B cell (primary cell): ENCODE data around the gene CEP164. TPM values are rescaled to one million over a fixed set of nuclear protein-coding genes. Genes with fewer than 3 reads are reported as not detected.

ENCODE experiments used
- ATAC-seq: fragments of 200-7000 bp; cut with Tn5 transposase; one replicate; pipeline ENCODE4 v1.10.0; 2021; ENCODE audit warnings: low read depth, mild to moderate bottlenecking, moderate number of reproducible peaks, moderate library complexity
- CTCF ChIA-PET: fragments of 350-600 bp; sonication (Branson Sonifier 250); formaldehyde crosslinking; loops from one replicate; lab custom pipeline; 2021; ENCODE audit warnings: antibody characterized with exemption, inconsistent platforms; lab: Charles Lee
- POLR2A ChIA-PET: fragments of 350-600 bp; sonication (Branson Sonifier 250); formaldehyde crosslinking; loops from one replicate; lab custom pipeline; 2021; ENCODE audit warnings: antibody characterized with exemption; lab: Charles Lee
- DNase-seq: peaks from one replicate; pipeline ENCODE4 v3.0.0; 2013
- H2AFZ ChIP-seq: 2 replicates; pipeline ENCODE4 v1.6.1; 2012; ENCODE audit warnings: mild to moderate bottlenecking, low read depth, low read length; ENCODE audit not compliant: insufficient read depth, poor library complexity, severe bottlenecking
- H3K27ac ChIP-seq, 2 donors: 1 replicate in 1 of 2; 2 replicates in 1 of 2; pipeline ENCODE4 v1.5.1; 2012 to 2013; ENCODE audit warnings: low read length in 2 of 2, mild to moderate bottlenecking in 2 of 2, moderate library complexity in 1 of 2
- H3K27me3 ChIP-seq, 4 experiments: fragments of 200-600 bp in 1 of 4; sonication (generic) in 1 of 4; replicated peaks in 1 of 4; 1 replicate in 2 of 4; 2 replicates in 2 of 4; pipeline versions ENCODE4 v1.6.1 to v1.7.0; 2013 to 2016; ENCODE audit warnings: low read length in 3 of 4, mild to moderate bottlenecking in 2 of 4, mixed read lengths in 1 of 4, moderate library complexity in 1 of 4; ENCODE audit not compliant: insufficient read depth in 4 of 4, control insufficient read depth in 3 of 4; ENCODE audit errors: control extremely low read depth in 1 of 4
- H3K36me3 ChIP-seq, 2 experiments: replicated peaks in 1 of 2; 1 replicate in 1 of 2; 2 replicates in 1 of 2; pipeline versions ENCODE4 v1.6.1 to v1.7.1; 2013; ENCODE audit warnings: low read length in 1 of 2; ENCODE audit not compliant: insufficient read depth in 2 of 2, control insufficient read depth in 1 of 2; ENCODE audit errors: control extremely low read depth in 1 of 2, extremely low read depth in 1 of 2
- H3K4me1 ChIP-seq, 2 donors: fragments of 200-600 bp in 1 of 2; sonication (generic) in 1 of 2; 1 replicate in 1 of 2; 2 replicates in 1 of 2; pipeline versions ENCODE4 v1.5.1 to v1.6.1; 2013 to 2017; ENCODE audit warnings: low read length in 2 of 2; ENCODE audit not compliant: control insufficient read depth in 2 of 2, insufficient read depth in 2 of 2
- H3K4me2 ChIP-seq: replicated peaks from 2 replicates; pipeline ENCODE3; 2012; ENCODE audit warnings: mild to moderate bottlenecking, low read depth, low read length; ENCODE audit not compliant: poor library complexity, severe bottlenecking
- H3K4me3 ChIP-seq, 5 experiments: fragments of 200-600 bp in 1 of 5; sonication (generic) in 1 of 5; 1 replicate in 3 of 5; 2 replicates in 2 of 5; pipeline versions ENCODE4 v1.5.1 to v1.7.0; 2011 to 2016; ENCODE audit warnings: low read length in 4 of 5, mild to moderate bottlenecking in 4 of 5, low read depth in 2 of 5, control low read depth in 1 of 5, moderate library complexity in 1 of 5; ENCODE audit not compliant: insufficient read depth in 1 of 5; ENCODE audit errors: control extremely low read depth in 1 of 5, extremely low read depth in 1 of 5
- H3K79me2 ChIP-seq: fragments of 200-600 bp; sonication (generic); one replicate; pipeline ENCODE4 v1.6.0; 2016; ENCODE audit warnings: low read length; ENCODE audit not compliant: control insufficient read depth, insufficient read depth
- H3K9ac ChIP-seq: fragments of 200-600 bp; sonication (generic); 2 replicates; pipeline ENCODE4 v1.6.1; 2017; ENCODE audit warnings: mild to moderate bottlenecking, low read length, moderate library complexity
- H3K9me3 ChIP-seq, 3 donors: one replicate each; pipeline versions ENCODE4 v1.6.1 to v1.7.1; 2013; ENCODE audit warnings: low read length in 2 of 3; ENCODE audit not compliant: control insufficient read depth in 2 of 3, insufficient read depth in 1 of 3; ENCODE audit errors: control extremely low read depth in 1 of 3
- H4K20me1 ChIP-seq: 2 replicates; pipeline ENCODE4 v1.6.0; 2012; ENCODE audit warnings: mild to moderate bottlenecking, low read length; ENCODE audit not compliant: insufficient read depth, control insufficient read depth, poor library complexity, severe bottlenecking
- H3K27ac Mint-ChIP-seq: one replicate; pipeline ENCODE4 v1.8.0; 2021; ENCODE audit warnings: mixed read lengths
- H3K27me3 Mint-ChIP-seq: one replicate; pipeline ENCODE4 v1.8.0; 2021; ENCODE audit warnings: mixed read lengths
- H3K4me1 Mint-ChIP-seq: one replicate; pipeline ENCODE4 v1.8.0; 2021; ENCODE audit warnings: mixed read lengths
- H3K4me3 Mint-ChIP-seq: one replicate; pipeline ENCODE4 v1.8.0; 2021; ENCODE audit warnings: mixed read lengths
- H3K9me3 Mint-ChIP-seq: one replicate; pipeline ENCODE4 v1.8.0; 2022; ENCODE audit warnings: mixed read lengths; ENCODE audit not compliant: insufficient read depth
- EZH2 ChIP-seq: IDR thresholded peaks from 2 replicates; pipeline ENCODE4 v1.6.1; 2012; ENCODE audit warnings: borderline replicate concordance, low read depth, mild to moderate bottlenecking, moderate library complexity, low read length; ENCODE audit not compliant: insufficient read depth, poor library complexity, severe bottlenecking
- WGBS: methylation state at CpG from one replicate; pipeline ENCODE4 v1.1.5; 2013; ENCODE audit warnings: missing lambda C conversion rate; ENCODE audit not compliant: insufficient coverage; 5-methylcytosine and 5-hydroxymethylcytosine counted together
- intact Hi-C: fragments of 100-400 bp; cut with micrococcal nuclease; formaldehyde crosslinking; loops from one replicate; pipeline ENCODE4 v1.10.0; 2022
- polyA plus RNA-seq: library from polyadenylated mRNA; depleted of rRNA; stranded (reverse); fragments of >200 nt; gene quantifications from 2 replicates; pipeline ENCODE4 v1.2.3, GENCODE V29; 2012
- total RNA-seq, 2 donors: library from RNA; stranded (reverse); fragments of 120-200 nt in 1 of 2; gene quantifications; 1 replicate in 1 of 2; 2 replicates in 1 of 2; pipeline versions ENCODE4 v1.2.3 to v1.2.4, GENCODE V29; 2013 to 2022
- TF ChIP-seq, protein P1 (sequence below): fragments of 200-600 bp; IDR thresholded peaks from one replicate; pipeline ENCODE4 v1.8.0; 2022; ENCODE audit warnings: antibody characterized with exemption, mild to moderate bottlenecking

Gene CEP164
- total and polyA plus RNA-seq, 2 donors (not counting 1 experiment from before 2014, with no cell fraction given) = 31.5 to 54.8 TPM

DNA sequence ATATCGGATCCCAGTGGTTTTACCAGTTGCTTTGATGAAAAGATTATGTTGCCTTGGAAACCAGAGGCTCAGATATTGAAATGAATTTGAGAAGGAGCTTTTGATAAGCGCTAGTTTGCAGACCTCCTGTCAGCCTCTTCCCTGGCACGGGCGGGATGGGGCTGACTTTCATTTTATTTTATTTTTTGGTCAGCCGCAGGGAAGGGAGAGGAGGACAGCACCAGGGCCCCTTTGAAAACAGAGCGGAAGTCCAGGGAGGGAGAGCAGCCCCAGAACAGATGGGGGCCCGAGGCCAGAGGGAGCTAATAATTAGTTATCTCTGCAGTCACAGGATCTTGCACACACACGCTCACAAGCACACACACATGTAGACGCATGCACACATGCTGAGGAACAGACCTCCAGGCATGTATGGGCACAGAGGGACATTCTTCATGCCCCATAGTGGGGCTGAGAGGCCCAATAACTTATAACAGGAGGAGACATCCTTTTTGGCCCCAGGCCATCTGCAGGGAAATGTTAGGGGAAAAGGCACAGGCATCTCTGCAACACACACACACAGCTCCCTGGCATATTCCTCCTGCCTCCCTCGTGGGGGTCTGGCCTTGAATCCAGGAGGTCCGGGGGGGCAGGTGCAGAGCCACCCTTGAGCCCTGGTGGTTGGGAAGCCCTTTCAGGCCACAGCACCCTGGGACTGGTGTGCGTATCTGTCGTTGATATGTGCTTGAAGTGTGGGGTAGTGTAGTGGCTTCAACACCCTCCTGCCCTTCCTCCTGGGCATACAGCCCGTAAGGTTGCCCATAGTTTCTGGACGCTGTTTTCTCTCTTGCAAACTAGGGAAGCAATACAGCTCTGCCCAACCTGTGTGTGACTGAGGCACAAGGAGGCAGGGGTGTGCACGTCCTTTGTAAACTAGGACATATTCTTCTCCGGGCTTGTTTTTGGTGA is 117.3 kb downstream of the CEP164 start:
- H3K27ac ChIP-seq = no peak overlapping the region
- TF ChIP-seq EZH2 = no peak
- TF ChIP-seq, protein P1, sequence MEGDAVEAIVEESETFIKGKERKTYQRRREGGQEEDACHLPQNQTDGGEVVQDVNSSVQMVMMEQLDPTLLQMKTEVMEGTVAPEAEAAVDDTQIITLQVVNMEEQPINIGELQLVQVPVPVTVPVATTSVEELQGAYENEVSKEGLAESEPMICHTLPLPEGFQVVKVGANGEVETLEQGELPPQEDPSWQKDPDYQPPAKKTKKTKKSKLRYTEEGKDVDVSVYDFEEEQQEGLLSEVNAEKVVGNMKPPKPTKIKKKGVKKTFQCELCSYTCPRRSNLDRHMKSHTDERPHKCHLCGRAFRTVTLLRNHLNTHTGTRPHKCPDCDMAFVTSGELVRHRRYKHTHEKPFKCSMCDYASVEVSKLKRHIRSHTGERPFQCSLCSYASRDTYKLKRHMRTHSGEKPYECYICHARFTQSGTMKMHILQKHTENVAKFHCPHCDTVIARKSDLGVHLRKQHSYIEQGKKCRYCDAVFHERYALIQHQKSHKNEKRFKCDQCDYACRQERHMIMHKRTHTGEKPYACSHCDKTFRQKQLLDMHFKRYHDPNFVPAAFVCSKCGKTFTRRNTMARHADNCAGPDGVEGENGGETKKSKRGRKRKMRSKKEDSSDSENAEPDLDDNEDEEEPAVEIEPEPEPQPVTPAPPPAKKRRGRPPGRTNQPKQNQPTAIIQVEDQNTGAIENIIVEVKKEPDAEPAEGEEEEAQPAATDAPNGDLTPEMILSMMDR = no peak
- H3K9me3 Mint-ChIP-seq = no peaks in the 10 kb centered on the region
- POLR2A ChIA-PET = no interaction called here
- DNase-seq (no peak), ATAC-seq (no peak)
- H3K4me1 Mint-ChIP-seq = no peaks in the 10 kb centered on the region
- intact Hi-C loops = no loop called here
- no peaks in the 10 kb centered on the region for H3K79me2 ChIP-seq
- H3K4me3 ChIP-seq = no peak overlapping the region
- no peak overlapping the region for H3K9ac ChIP-seq
- H3K27me3 ChIP-seq = peaks cover 0 to 12% (median under 1%) of the 10 kb centered on the region in 4 experiments
- WGBS = 81% methylated on average over 14 of the region's 17 CpGs
- CTCF ChIA-PET = no interaction called here
- H3K4me1 ChIP-seq = no peaks in the 10 kb centered on the region
- no peaks in the 10 kb centered on the region for H4K20me1 ChIP-seq
- no peak overlapping the region for H3K27ac Mint-ChIP-seq
- peaks cover 0 to 7% (median 0%) of the 10 kb centered on the region in 3 donors for H3K9me3 ChIP-seq
- peaks cover 36% of the 10 kb centered on the region for H3K27me3 Mint-ChIP-seq
- H3K4me2 ChIP-seq = no peak overlapping the region
- no peak overlapping the region for H3K4me3 Mint-ChIP-seq
- no peak overlapping the region for H2AFZ ChIP-seq
- H3K36me3 ChIP-seq = no peaks in the 10 kb centered on the region

DNA sequence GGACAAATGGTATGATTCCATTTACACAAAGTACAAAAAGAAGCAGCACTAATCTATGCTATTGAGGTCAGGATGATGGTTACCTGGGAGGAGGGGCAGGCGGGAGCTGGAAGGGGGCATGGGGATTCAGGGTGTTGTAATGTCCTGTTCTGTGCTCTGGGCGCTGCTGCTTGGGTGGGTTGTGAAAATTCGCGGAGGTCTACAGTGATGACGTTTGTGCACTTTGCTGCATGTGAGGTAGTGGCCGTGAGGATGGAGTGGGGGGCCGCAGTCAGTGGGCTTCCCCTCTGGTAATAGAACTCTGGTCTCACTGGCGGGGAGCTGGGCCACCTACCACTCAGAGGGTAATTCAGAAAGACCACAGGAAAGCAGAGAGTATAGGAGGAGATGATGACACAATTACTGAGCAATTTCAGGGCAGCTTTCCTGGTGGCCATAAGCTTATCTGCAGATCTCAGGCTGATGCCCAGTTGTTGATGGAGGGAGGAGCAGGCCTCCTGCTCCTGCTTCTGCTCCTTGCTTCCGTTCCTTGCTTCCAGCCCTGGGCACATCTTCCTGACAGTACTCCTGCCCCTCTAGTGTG is 121.5 kb downstream of the CEP164 start:
- POLR2A ChIA-PET = no interaction called here
- DNase-seq (no peak), ATAC-seq (no peak)
- H3K4me1 ChIP-seq = no peaks in the 10 kb centered on the region
- CTCF ChIA-PET = no interaction called here
- Mint-ChIP-seq H3K4me1 (no peaks in the 10 kb centered on the region), H3K4me3 (no peak overlapping the region), H3K27ac (no peak overlapping the region), H3K27me3 (peaks cover 16% of the 10 kb centered on the region), H3K9me3 (peaks cover 6% of the 10 kb centered on the region)
- H3K4me2 ChIP-seq = no peak overlapping the region
- H3K36me3 ChIP-seq = no peaks in the 10 kb centered on the region
- 93% methylated on average over 9 of the region's 9 CpGs for WGBS
- no peak overlapping the region for H3K27ac ChIP-seq
- H3K9me3 ChIP-seq = peaks cover 0 to 9% (median 2%) of the 10 kb centered on the region in 3 donors
- no peak overlapping the region for H3K4me3 ChIP-seq
- H3K27me3 ChIP-seq = peaks cover 0 to 10% (median 0%) of the 10 kb centered on the region in 4 experiments
- H4K20me1 ChIP-seq = no peaks in the 10 kb centered on the region
- intact Hi-C loops = no loop called here
- no peak for TF ChIP-seq EZH2
- TF ChIP-seq, protein P1 = no peak
- H2AFZ ChIP-seq = no peak overlapping the region
- H3K79me2 ChIP-seq = no peaks in the 10 kb centered on the region
- no peak overlapping the region for H3K9ac ChIP-seq
